ENCODE results near the gene RUSF1. TPM values are rescaled to one million over a fixed set of nuclear protein-coding genes. Genes with fewer than 3 reads are reported as not detected.
"Not testable (repeated sequence)": the region's sequence is repeated elsewhere in the genome, so short reads cannot be mapped to it uniquely, and the experiment has no call there.

RUSF1 gene
- total RNA-seq, 2 experiments from 2014 or later = 36.8 to 37.9 TPM

- H3K4me3 Mint-ChIP-seq = peak within 1 kb of the TSS; percentile 92
- peak; percentile 98 for DNase-seq
- H3K27ac Mint-ChIP-seq = peak within 1 kb of the TSS; percentile 92
- H3K4me1 Mint-ChIP-seq = peaks cover 48% of the 10 kb centered on the region
- POLR2A ChIA-PET = interaction anchor here (0.8 to 5.2 kb wide), 30 partner anchors 10 to 462 kb away, joined by 3 to 66 read pairs (median 4); partner anchors contain the start of genes FUS, PYCARD, RUSF1 and ZNF267
- H3K9me3 Mint-ChIP-seq = no peaks in the 10 kb centered on the region
- peaks cover 26% of the 10 kb centered on the region for H3K36me3 Mint-ChIP-seq (ENCODE audit: low read depth)
- no peaks in the 10 kb centered on the region for H3K27me3 Mint-ChIP-seq
- CTCF ChIA-PET = interaction anchor here (0.7 to 6.7 kb wide), 11 partner anchors 9 to 505 kb away, joined by 3 to 69 read pairs (median 8); partner anchors contain the start of genes ZNF267 and ZNF843
Observed at GRCh38 chr16:31458844-31459686, 49.1 kb downstream of the RUSF1 start, which contains the start of gene ARMC5. ARMC5 (plus strand) TSS chr16:31459501; CDS start chr16:31459525, 24 bp downstream.

DNA sequence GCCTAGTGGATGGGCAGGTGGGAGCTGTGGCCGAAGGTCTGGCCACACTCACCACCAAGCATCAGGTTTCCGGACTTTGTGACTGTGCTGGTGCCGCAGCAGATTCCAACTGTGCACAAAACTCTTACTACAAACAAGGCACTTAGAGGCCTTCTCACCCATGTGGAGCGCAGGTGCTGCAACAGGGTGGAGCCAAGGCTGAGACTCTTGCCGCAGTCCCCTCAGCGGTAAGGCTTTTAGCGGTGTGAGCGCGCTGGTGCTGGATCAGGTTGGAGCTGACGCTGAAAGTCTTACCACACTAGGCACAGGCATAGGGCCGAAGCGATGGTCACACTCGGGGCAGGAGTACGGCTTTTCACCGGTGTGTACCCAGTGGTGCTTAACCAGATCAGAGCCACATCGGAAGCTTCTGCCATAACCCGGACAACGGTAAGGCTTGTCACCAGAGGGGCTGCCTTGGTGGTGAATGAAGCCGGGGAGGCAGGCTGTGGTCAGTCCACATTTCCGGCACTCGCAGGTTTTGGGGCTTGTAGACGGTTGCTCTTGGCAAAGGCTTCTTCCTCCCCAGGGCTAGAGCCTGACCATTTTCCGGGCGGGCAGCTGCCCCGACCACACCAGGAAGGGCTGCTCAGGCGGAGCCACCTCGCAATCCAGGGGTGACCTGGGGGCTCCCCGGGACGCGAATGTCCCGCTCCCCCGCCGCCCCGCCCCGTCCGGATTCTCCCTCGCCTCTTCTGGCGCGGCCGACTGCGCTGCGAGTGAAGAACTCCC is 49.9 kb downstream of the RUSF1 start:
- H3K27ac Mint-ChIP-seq = peak overlapping the region; percentile 91
- ChIA-PET CTCF (interaction anchor here (0.7 to 6.7 kb wide), 10 partner anchors 16 to 504 kb away, joined by 3 to 69 read pairs (median 10); partner anchors contain the start of genes ZNF267 and ZNF843), POLR2A (interaction anchor here (0.9 to 5.2 kb wide), 25 partner anchors 10 to 418 kb away, joined by 3 to 66 read pairs (median 7); partner anchors contain the start of genes FUS, PYCARD, RUSF1 and ZNF267)
- no peaks in the 10 kb centered on the region for H3K9me3 Mint-ChIP-seq
- peak; percentile 79 for DNase-seq
- no peaks in the 10 kb centered on the region for H3K27me3 Mint-ChIP-seq
- peaks cover 21% of the 10 kb centered on the region for H3K36me3 Mint-ChIP-seq (ENCODE audit: low read depth)
- peaks cover 53% of the 10 kb centered on the region for H3K4me1 Mint-ChIP-seq
- H3K4me3 Mint-ChIP-seq = peak overlapping the region; percentile 92

- H3K36me3 Mint-ChIP-seq (ENCODE audit: low read depth) = peaks cover 15% of the 10 kb centered on the region
- POLR2A ChIA-PET = interaction anchor here (1.0 to 5.2 kb wide), 6 partner anchors 11 to 416 kb away, joined by 3 to 66 read pairs (median 22); partner anchors contain the start of genes FUS, ZNF267 and ZNF843
- no peak for DNase-seq
- H3K27ac Mint-ChIP-seq = no peak overlapping the region
- peaks cover 56% of the 10 kb centered on the region for H3K4me1 Mint-ChIP-seq
- peak overlapping the region; percentile 92 for H3K4me3 Mint-ChIP-seq
- CTCF ChIA-PET = interaction anchor here (0.7 to 6.7 kb wide), 6 partner anchors 12 to 415 kb away, joined by 3 to 69 read pairs (median 8); partner anchors contain the start of genes COX6A2 and ZNF843
- H3K27me3 Mint-ChIP-seq = no peaks in the 10 kb centered on the region
- H3K9me3 Mint-ChIP-seq = no peaks in the 10 kb centered on the region
Observed at GRCh38 chr16:31456988-31457360, 51.2 kb downstream of the RUSF1 start.

GRCh38 chr16:31455601-31456314 is 52.4 kb downstream of the RUSF1 start:
- DNase-seq = peak; percentile 47
- no peak overlapping the region for H3K27ac Mint-ChIP-seq
- peaks cover 58% of the 10 kb centered on the region for H3K4me1 Mint-ChIP-seq
- H3K36me3 Mint-ChIP-seq (ENCODE audit: low read depth) = peaks cover 15% of the 10 kb centered on the region
- no peak overlapping the region for H3K4me3 Mint-ChIP-seq
- CTCF ChIA-PET = interaction anchor here (0.7 to 6.7 kb wide), 12 partner anchors 11 to 417 kb away, joined by 3 to 69 read pairs (median 3); partner anchors contain the start of genes FUS, KAT8 and ZNF843
- POLR2A ChIA-PET = interaction anchor here (1.0 to 1.4 kb wide), 4 partner anchors 9 to 413 kb away, joined by 3 to 5 read pairs (median 3); partner anchors contain the start of genes ZNF646 and ZNF668
- H3K9me3 Mint-ChIP-seq = no peaks in the 10 kb centered on the region
- no peaks in the 10 kb centered on the region for H3K27me3 Mint-ChIP-seq

DNA sequence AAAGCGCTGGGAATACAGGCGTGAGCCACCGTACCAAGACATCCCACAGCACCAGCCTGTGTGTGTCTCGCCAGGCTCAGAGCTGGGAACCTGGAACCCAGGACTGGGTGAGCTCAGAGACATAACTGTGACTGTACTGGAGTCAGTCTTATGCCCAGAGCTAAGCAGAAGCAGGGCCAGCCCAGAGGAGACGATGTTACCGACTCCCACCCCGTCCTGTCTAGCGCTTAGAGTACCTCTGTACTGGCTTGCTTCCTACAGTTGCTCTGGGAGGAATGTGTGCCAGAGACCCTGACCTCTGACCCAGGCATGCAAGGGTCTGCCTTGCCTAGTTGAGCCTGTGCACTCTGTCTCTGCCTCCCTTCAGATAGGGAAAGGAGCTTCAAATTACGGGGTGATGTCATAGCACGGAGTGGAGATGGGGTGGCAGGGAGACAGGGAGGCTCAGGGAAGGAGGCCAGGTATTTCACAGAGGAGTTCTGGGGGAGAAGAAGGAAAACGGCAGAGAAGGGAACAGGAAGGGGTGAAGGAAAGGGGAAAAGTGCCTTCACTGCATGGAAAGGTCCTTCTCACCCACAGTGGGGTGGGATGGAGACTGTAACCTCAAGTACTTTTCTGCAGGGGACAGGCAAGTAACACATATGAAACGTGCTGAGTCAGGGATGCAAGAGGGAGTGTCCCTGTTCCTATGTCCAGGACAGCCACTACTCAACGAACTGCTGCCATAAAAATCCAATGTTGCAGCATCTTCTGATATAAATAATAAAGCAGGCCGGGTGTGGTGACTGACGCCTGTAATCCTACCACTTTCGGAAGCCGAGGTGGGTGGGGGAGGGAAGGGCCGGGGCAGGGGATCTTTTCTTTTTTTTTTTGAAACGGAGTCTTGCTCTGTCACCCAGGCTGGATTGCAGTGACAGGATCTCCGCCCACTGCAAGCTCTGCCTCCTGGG is 54.7 kb downstream of the RUSF1 start:
- Mint-ChIP-seq H3K4me1 (peaks cover 49% of the 10 kb centered on the region), H3K27ac (no peak overlapping the region), H3K4me3 (no peak overlapping the region), H3K27me3 (no peaks in the 10 kb centered on the region), H3K36me3 (ENCODE audit: low read depth) (peaks cover 15% of the 10 kb centered on the region), H3K9me3 (no peaks in the 10 kb centered on the region)
- ChIA-PET POLR2A (interaction anchor here (0.8 kb wide), 1 partner anchor 252 kb away, joined by 3 read pairs; no protein-coding TSS in a partner anchor), CTCF (no interaction called here)
- no peak for DNase-seq

- Mint-ChIP-seq H3K36me3 (ENCODE audit: low read depth) (peaks cover 10% of the 10 kb centered on the region), H3K4me1 (peaks cover 43% of the 10 kb centered on the region), H3K4me3 (no peak overlapping the region), H3K9me3 (no peaks in the 10 kb centered on the region), H3K27me3 (no peaks in the 10 kb centered on the region), H3K27ac (peak overlapping the region; percentile 47)
- ChIA-PET CTCF (interaction anchor here (1.9 kb wide), 1 partner anchor 70 kb away, joined by 6 read pairs; no protein-coding TSS in a partner anchor), POLR2A (no interaction called here)
- DNase-seq = no peak
Observed at GRCh38 chr16:31452631-31453106, 55.5 kb downstream of the RUSF1 start.

DNA sequence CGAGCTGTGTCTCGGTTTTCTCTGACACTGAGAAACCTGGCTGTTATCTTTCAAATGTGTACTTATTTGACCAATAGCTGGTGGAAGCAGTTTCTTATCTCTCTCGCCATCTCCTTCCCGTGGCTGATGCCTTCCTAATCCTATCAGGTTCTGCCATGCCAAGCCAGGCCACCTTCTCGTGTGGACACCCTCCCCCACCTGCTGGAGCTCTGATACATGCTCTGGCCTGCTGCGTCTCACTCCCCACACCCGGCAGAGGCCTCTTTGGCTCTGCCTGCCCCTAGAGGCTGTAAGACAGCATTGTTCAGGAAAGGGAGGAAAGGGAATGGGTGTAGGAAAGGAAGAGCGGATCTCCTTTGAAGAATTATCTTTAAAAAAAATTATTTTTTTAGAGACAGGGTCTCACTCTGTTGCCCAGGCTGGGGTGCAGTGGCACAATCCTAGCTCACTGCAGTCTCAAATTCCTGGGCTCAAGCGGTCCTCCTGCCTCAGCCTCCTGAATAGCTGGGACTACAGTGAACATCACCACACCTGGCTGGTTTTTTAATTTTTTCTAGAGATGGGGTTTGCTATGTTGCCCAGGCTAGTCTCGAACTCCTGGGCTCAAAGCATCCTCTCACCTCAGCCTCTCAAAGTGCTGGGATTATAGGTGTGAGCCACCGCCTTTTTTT is 56.4 kb downstream of the RUSF1 start:
- H3K36me3 Mint-ChIP-seq (ENCODE audit: low read depth) = peaks cover 10% of the 10 kb centered on the region
- ChIA-PET POLR2A (interaction anchor here (0.6 to 1.1 kb wide), 3 partner anchors 8 to 334 kb away, joined by 3 read pairs; partner anchors contain the start of gene ZNF843), CTCF (interaction anchor here (0.8 to 1.9 kb wide), 4 partner anchors 9 to 417 kb away, joined by 3 to 6 read pairs (median 4); partner anchors contain the start of gene FUS)
- no peaks in the 10 kb centered on the region for H3K27me3 Mint-ChIP-seq
- DNase-seq = no peak
- H3K4me1 Mint-ChIP-seq = peaks cover 34% of the 10 kb centered on the region
- no peak overlapping the region for H3K27ac Mint-ChIP-seq
- no peak overlapping the region for H3K4me3 Mint-ChIP-seq
- no peaks in the 10 kb centered on the region for H3K9me3 Mint-ChIP-seq

DNA sequence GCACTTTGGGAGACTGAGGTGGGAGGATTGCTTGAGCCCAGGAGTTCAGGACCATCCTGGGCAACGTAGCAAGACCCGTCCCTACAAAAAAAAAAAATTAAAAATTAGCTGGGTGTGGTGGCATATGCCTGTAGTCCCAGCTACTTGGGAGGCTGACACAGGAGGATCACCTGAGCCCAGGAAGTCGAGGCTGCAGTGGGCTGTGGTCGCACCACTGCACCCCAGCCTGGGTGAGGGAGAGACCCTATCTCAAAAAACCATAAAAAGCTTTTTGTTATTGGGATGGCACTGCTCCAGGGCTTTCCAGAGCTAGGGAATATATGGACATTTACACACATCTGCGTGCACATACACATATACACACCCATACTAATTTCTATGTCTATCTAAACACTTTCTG is 57.0 kb downstream of the RUSF1 start:
- Mint-ChIP-seq H3K4me3 (no peak overlapping the region), H3K4me1 (peaks cover 30% of the 10 kb centered on the region), H3K27me3 (no peaks in the 10 kb centered on the region), H3K36me3 (ENCODE audit: low read depth) (peaks cover 6% of the 10 kb centered on the region), H3K9me3 (no peaks in the 10 kb centered on the region), H3K27ac (no peak overlapping the region)
- DNase-seq = no peak
- CTCF ChIA-PET = interaction anchor here (0.8 to 1.9 kb wide), 4 partner anchors 9 to 418 kb away, joined by 3 to 6 read pairs (median 4); partner anchors contain the start of gene FUS
- POLR2A ChIA-PET = interaction anchor here (0.6 to 1.1 kb wide), 4 partner anchors 8 to 426 kb away, joined by 3 read pairs; partner anchors contain the start of gene ZNF843

- ChIA-PET CTCF (interaction anchor here (0.7 to 2.3 kb wide), 2 partner anchors 10 to 349 kb away, joined by 6 to 14 read pairs; no protein-coding TSS in a partner anchor), POLR2A (interaction anchor here (1.5 kb wide), 1 partner anchor 10 kb away, joined by 3 read pairs; no protein-coding TSS in a partner anchor)
- not testable (repeated sequence) for H3K4me3 Mint-ChIP-seq; H3K9me3 Mint-ChIP-seq; H3K27ac Mint-ChIP-seq; H3K36me3 Mint-ChIP-seq (ENCODE audit: low read depth); DNase-seq; H3K27me3 Mint-ChIP-seq
- peaks cover 13% of the 10 kb centered on the region for H3K4me1 Mint-ChIP-seq
Observed at GRCh38 chr16:31445931-31446330, 62.3 kb downstream of the RUSF1 start.

DNA sequence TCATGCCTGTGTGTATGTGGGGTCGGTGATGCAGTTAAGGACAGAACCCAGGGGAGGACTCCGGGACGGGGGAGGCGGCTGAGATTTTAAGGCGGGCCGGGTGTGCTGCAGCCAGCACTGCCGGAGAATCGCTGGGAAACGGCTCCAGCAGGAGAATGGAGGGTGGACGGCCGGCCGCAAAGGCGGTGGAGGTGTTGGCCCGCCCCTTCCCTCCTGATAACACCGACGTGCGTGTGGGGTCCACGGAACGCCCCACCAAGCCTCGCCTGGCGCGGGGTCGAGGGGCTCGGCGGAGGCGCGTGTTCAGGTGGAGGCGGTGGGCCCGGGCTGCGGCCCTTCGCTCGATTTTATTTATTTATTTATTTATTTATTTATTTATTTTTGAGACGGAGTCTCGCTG is 66.2 kb downstream of the RUSF1 start:
- H3K36me3 Mint-ChIP-seq (ENCODE audit: low read depth) = no peaks in the 10 kb centered on the region
- peak overlapping the region; percentile 73 for H3K4me3 Mint-ChIP-seq
- no peak for DNase-seq
- ChIA-PET CTCF (interaction anchor here (0.8 to 1.9 kb wide), 17 partner anchors 13 to 597 kb away, joined by 3 to 17 read pairs (median 4); partner anchors contain the start of genes ARMC5, HSD3B7, PYCARD and ZNF646), POLR2A (interaction anchor here (1.3 to 3.9 kb wide), 5 partner anchors 11 to 262 kb away, joined by 6 to 17 read pairs (median 8); partner anchors contain the start of genes ARMC5, FUS and PYCARD)
- no peaks in the 10 kb centered on the region for H3K27me3 Mint-ChIP-seq
- no peak overlapping the region for H3K27ac Mint-ChIP-seq
- peaks cover 29% of the 10 kb centered on the region for H3K4me1 Mint-ChIP-seq
- no peaks in the 10 kb centered on the region for H3K9me3 Mint-ChIP-seq

All from activated CD4-positive, alpha-beta memory T cell treated with anti-CD3 and anti-CD28 coated beads, Interleukin-2, amount 10 ng/mL, durations not matched to agents 7 days and 5 days (primary cell).